HG03097 (cell line): ENCODE data around the gene TAPT1.

ENCODE experiments used
- ATAC-seq: cut with Tn5 transposase; IDR thresholded peaks from one replicate; pipeline ENCODE4 v1.9.1; 2021; ENCODE audit not compliant: unreplicated experiment, low FRiP score

Gene TAPT1

DNA sequence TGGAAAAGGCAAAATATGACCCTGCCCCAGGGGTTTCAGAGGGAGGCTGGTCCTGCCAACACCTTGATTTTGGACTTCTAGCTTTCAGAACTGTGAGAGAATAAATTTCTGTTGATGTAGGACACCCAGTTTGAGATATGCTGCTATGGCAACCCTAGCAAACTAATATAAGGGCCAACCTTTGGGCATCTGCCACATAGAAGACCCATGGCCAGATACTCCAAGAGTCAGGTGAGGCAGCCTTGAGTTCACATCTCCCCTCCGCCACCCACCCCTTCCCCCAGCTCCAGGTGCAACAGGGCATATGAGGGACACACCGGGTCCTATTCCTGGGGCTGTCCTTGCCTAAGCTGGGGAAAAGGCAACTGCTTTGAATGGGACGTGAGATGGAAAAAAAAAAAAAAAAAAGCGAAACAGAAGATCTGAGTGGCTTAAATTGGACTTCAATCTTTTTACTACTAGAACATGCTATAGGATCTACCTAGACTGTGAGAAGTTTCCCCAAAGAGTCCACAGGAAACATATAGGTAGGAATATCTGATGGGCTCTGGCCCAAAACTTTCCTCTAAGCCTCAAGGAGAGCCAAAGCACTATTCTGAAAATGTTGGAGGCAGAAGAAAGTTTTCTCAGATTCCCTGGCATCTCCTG, 85.9 kb downstream of the TAPT1 start:
- ATAC-seq = no peak

DNA sequence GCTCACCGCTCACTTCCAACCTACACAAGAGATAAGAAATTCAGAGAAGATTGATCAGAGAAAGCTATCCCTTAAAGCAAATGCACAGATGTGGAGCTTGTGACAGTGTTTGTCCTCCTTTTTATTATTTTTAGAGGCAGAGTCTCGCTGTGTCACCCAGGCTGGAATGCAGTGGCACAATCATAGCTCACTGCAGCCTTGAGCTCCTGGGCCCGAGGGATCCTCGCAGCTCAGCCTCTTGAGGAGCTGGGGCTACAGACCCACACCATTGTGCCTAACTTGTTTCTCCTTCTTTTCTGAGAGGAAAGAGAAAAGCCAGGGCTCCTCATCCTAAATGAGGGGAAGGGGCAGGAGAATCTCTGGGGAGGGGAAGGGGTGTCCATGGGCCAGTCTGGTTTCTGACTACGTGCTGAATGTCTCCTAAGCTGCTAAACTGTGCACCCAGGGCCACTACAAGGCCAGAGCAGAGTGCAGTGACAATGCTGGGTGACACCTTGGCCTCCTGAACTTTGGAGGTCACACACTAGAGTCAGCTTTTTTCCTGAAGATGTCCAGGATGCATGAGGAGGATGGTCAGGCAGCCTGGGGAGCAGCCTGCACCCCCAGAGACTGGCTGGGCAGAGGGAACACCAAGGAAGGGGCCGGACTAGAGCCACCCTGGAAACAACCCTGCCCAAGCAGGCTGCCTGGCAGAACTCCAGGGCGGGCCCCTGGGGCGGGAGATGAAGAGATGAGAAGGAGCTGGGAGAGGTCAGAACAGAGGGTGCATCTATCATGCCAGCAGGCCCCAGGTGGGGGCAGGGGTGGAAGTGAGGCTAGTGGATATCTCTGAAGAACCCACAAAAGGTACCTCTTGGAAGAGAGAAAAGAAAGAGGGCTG, 87.0 kb downstream of the TAPT1 start:
- ATAC-seq = no peak

DNA sequence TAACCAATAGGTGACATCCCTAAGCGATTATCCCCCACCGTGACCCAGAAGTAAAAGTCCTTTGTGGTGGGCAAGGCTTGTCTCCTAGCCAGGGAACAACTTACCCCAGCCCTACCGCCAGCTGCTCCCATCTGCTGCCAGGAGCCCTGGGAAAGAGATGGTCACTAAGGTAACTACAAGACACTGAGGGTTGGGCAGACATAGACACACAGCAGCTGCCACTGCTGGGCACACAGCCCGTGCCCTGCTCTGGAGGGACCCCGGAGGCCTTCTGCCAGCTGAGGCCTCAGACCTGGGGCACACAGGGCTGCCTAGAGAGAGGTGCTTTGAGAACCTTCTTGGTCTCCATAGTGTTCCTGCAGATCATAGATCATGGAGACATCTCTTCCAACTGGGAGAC, 89.4 kb downstream of the TAPT1 start:
- no peak for ATAC-seq

DNA sequence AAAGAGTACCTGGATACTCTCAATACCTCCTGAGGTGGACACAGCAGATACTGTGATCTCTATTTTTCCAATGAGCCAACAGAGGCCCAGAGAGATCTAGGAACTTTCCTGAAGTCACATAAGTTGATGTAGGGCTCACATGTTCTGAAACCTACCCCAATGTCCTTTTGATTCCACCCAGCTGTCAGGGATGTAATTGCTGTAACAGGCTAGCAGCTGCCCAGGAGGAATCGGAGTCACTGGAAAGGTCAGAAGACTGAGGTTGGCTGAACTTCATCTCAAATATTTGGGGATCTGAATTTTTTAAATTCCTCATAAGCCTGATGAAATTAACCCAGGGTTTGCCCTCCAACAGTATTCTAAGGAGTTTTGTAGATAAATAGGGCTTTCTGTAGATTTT, 90.0 kb downstream of the TAPT1 start:
- no peak for ATAC-seq

DNA sequence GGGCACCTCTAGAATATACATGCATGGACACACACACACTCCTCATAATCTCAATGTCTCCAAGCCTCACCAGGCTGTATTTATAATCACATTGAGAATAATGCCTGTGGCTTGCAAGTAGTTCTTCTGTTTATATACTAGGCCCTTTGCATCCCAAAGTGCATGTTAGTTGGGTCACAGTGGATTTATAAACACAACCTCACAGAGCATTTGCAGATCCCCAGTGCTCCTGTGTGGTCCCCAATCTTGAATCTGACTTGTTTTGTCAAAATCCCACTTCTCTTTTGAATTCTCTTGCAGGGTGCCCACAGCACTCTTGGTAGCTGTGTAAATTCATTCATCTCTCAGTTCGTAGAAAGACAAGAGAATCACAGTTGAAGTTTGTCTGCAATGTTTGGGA, 92.9 kb downstream of the TAPT1 start:
- no peak for ATAC-seq

DNA sequence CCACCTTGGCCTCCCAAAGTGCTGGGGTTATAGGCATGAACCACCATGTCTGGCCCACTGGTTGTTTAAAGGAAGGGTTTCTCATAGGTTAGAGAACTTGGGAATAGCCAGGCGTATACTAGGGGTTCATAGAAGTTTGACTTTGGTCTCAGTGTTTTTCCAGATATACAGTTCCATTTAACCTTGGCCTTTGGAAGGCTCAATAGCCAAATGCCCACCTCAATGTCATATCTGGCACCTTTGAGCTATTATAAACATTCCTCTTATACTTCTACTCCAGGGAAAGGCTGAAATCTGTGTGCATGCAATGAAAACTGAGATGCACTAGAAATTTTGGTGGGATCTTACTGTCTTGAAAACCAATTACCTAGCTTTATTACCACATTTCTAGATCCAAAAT, 95.0 kb downstream of the TAPT1 start:
- ATAC-seq = no peak

DNA sequence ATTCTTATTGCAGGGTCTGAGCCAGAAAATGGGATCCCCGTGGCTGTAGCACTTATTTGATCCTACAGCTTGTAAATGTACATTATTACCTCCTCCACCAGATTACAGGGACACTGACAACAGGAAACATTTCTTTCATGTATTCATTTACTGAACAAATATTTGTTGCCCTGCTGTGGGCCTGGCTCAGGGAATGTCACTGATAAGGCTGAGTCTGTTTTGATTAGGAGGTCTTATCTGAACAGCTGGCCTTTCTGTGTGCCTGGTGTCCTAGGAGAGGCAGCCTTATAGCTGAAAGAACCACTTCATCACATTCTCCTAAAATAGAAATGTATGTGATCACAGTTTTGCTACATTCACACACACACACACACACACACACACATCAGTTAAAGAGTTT, 96.9 kb downstream of the TAPT1 start:
- ATAC-seq = no peak

DNA sequence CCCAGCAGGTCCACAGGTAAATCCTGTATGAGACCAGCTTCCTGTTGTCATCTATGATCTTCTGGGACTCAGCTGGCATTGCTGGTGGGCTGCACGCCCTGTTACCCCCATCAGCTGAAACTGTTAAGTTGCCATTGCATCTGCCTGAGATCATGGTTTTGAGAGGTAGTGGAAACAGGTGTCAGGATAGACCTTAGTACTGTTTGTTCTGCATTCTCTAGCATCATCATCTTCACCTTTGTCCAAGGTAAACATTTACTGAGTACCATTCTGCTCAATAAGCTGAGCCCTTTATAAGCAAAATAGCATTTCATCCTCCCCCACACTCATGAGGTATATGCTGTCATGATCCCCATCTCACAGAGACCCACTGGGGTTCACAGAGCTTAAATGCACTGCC, 99.6 kb downstream of the TAPT1 start:
- ATAC-seq = no peak

DNA sequence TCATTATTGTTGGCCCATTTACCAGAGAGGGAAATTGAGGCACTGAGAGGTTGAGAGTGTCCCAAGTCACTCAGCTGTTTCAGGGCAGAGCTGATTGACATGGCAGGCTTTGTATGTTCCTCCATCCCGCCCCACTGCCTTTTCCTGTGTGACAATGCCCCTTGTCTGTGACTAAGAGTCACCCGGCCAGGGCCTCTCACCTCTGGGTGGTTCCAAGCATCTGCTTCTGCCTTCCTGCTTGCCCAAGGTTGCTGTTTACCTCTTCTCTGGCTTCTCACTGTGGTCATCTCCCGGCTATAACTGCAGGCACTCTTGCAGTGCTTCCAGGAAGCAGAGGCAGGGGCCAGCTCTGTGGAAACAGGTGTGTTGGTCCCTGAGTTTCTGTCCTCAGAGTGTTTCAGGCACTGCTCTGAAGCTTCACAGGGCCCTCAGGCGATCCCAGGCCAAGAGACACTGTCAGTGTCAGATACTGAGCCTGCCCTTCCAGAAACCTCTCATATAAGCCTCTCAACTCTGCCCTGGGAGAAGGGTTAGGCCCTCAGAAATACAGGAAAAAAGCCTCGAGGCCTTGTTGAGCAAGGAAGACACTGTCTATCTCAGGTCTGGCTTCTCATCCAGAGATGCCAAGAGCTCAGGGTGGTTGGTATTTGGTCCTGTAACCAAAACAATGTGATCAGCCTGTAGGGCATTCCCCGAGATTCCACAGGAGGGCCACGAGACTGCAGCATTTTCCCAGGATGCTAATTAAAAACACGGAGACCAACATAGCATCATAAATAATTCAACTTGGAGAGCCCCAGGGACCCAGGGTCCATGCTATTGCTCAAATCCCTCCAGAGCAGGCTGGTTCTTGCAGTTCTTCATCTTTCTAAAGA, 100.5 kb downstream of the TAPT1 start:
- ATAC-seq = no peak

DNA sequence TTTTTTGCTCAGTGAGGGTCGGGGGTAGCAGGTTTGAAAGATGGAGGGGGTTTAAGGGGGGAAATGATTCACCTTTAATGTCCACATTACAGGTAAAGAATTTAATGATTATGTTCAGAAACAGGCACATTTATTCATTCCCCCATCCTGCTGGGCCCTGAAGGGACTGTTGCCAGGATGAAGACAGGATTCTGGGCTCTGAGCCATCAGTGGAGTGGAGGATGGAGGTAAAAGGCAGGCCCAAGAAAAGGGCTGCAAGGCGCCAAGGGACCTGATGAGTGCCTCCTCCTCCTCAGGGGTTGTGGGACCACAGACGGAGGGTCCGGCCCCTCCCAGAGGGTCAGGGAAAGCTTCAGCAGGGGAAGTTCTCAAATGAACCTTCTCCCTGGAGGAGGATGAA, 102.0 kb downstream of the TAPT1 start:
- ATAC-seq = no peak

DNA sequence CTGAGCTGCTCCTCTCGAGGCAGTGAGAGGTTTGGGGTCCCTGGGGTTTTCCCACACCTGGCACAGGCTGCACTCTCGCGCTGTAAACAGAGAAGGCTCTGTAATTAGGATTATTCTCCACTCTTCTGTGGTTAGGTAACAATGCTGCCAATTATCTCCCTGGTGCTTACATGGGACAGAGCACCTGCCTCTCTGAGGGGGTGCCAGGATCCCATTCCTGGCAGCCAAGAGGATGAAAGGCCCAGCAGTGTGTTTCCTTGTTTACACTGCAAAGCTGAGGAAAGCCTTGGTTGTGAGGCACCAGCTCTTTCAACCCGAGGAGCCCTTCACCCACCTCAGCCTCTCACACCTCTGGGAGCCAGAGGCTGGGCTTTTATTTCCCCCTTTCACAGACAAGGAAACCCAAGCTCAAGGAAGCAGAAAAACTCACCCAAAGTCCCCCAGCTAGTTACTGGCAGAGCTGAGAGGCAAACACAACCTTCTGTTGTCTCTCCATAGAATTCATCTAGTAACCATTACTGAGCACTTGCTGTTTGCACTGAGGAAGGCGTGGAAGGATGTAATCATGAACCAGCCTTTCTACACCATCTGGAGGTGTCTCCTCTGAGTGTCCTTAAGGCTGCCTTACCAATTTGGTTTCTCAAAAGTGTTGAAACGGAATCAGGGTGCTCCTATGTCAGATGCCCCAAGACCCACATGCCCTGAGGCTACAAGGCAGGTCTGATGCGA, 102.8 kb downstream of the TAPT1 start:
- ATAC-seq = no peak

DNA sequence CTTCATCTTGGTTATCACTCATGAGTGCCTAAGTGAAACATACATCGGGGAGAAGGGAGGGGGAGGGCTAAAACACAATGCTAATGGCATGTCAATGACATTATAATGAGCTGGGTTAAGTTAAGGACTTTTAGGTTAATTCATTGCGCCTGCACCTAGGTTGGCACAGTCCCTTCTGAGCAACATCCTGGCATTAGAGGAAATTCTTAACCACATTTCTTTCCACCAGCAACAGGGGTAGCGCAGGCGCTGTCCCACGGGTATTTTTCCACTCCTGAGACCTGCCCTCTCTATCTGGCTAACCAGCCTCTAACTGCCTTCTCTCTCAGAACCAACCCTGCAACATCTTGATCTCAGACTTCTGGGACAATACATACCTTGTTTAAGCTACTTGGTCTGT, 103.5 kb downstream of the TAPT1 start:
- no peak for ATAC-seq

DNA sequence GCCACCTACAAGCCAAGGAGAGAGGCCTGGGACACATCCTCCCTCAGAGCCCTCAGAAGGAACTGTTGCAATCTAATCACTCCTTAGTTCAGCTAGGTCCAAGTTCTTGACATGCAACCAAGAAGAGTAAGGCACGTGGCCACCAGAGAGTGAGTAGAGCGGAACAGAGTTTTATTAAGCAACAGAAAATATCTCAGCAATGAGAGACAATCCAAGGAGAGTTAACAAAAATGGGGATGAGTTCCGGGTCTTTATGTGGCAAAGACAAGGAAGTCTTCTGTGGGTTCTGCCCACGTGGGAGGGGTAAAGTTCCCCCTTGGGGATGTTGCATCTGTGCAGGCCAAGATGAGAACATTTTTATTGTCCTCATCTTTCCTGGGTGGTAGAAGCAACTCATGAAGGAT, 104.0 kb downstream of the TAPT1 start:
- ATAC-seq = no peak

DNA sequence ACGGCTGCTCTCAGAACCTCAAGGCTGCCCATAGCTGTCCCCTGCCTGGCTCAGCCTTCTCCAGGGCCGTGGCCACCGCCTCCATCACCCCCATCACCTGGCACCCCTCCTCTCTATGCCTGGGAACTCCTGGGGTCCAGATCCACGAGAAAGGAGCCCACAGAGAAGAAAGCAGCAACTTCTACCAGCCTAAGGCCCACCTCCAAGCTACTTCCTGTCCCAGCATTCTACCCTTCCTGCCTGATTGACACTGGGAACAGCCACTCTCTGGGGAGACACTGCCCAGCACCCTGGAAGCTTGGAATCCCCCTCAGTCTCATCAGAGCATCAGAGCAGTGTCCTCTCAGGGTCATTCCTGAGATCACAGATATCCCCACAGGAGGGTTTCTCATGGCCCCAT, 105.6 kb downstream of the TAPT1 start:
- no peak for ATAC-seq

DNA sequence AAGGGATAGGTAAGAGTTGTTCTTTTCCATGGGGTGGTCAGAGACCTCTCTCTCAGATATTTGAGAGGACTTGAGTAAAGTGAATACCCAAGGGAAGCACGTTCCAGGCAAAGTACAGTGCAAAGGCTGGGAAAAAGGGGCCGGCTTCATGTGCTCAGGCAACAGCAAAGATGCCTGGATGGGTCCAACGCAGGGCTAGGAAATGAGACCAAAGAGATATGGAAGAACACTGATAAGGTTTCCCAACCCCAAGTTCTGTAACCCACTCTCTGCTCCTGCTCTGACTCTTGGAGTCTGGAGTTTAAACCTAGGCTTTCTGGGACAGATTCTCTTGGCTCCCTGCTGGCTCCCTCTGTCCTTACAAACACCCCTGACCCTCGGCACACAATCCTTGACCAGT, 106.3 kb downstream of the TAPT1 start:
- no peak for ATAC-seq

DNA sequence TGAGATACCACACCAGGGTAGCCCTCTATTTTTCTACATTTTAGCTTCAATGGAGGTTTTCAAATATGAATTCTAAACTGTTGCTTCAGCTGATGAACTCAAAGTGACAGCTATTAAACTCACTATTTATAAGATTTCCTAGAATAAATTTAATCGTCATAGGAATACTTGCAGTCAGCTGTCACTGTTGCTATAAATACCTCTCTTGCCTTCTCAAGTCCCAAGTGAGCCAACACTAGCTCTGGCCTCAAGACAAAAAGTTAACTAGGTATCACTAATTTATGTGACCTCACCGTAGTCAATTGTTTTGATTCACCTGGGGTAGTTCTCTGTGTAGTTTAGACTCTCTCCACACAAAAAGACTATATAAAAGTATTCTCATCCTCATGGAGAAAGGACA, 108.2 kb downstream of the TAPT1 start:
- no peak for ATAC-seq

DNA sequence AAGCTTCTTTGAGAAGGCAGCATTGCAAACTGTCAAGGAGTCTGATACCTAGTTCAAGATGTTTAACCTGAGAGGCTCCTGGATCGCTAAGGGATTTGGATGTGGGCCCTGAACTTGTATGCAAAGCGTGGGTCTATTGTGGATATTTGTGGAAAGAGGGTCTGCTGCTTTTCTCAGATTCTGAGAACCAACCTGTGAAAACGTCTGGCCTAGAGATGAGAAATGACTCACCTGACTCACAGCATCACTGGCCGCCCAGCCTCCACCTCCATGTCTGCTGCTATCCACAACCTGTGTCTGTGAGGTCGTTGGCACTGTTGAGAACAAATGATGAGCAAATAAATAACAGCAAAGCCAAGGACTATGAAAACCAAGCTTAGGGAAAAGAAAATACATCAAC, 109.1 kb downstream of the TAPT1 start:
- ATAC-seq = no peak

DNA sequence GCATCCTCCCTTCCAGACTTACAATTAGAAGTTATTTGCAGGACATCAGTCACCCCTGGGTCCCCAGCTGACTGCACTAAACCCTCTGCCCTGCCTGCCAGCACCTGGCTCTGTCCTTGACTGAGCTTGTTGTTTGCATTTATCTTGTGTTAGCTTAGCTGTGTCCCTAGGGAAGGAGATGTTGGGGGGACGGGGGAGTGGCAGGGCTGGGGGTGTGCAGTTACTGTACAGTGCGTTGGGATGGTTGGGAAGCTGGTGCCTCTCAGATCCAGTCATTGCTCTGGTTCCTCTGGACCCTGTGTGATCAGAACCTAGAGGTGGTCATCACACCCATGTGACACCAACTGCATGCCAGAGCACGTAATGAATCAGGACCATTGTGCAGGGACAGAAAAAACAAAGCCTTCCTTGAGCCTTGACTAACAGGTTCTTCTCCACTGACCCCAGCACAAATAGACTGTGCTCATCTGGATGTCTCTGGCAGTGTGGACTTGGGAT, 109.7 kb downstream of the TAPT1 start:
- no peak for ATAC-seq

DNA sequence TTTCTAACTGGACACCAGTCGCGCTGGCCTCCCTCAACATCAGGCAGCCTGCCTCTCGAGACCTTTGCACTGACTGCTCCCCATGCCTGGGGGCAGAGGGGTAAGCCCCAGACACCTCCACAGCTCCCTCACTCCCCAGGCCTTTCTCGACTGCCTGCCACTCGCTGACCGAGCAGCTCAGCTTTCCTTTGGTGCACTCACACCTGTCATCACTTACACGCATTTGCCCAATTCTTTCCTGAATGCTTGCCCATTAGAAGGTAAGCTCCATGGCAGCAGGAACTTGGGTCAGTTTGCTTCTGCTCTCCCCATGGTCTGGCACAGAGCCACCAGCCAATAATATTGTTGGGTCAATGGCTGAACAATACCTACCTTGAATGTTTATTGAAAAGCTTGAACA, 110.3 kb downstream of the TAPT1 start:
- no peak for ATAC-seq

DNA sequence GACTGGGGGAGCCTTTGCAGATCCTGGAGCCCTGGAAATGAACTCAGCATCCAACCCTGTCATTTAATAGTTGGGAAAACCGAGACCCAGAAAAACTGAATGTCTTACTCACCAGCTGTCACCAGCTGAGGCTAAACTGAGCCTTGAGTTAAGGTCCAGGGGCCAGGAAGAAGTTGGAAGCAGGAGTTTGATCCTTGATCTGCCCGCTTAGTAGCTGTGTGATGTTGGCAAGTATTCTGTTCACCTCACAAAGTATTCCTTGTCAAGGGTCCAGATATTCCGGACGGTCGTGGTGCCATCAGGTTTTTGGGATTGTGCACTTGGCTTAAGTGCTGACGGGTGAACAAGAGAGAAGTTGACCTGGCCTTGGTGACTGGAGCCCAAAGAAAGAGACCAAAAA, 111.7 kb downstream of the TAPT1 start:
- no peak for ATAC-seq

DNA sequence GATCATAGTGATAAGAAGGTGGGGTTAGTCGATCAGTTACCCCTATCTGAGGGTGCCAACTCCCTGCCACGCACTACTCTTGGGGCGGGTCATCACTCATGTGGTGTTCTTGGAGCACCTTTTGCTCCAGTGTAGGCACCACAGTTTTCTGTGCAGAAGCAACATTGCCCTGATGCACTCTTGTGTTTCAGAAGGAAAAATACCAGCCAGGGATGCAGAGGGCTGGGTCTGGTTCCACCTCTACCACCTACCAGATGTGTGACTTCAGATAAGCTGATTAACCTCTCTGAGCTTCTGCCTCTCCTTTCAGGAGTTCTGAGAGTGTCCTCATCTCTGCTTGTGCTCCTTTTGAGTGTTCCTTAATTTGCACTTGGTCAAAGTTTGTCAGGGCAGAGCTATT, 112.5 kb downstream of the TAPT1 start:
- ATAC-seq = no peak
